Neuronal stem cell (in vitro differentiated cells): ENCODE results near the gene PARN.
"Not testable (repeated sequence)": the region's sequence is repeated elsewhere in the genome, so short reads cannot be mapped to it uniquely, and the experiment has no call there.

ENCODE experiments used
- DNase-seq: peaks from one replicate; pipeline ENCODE4 v3.0.0-alpha.2; 2013; ENCODE audit warnings: low spot score
- H2AFZ ChIP-seq: one replicate; pipeline ENCODE4 v1.6.1; 2013; ENCODE audit warnings: mild to moderate bottlenecking, low read length, inconsistent platforms
- H2AK5ac ChIP-seq: 2 replicates; pipeline ENCODE4 v1.6.1; 2013; ENCODE audit warnings: low read depth, mild to moderate bottlenecking, inconsistent platforms, low read length, moderate library complexity, mixed read lengths
- H2BK120ac ChIP-seq: 2 replicates; pipeline ENCODE4 v1.6.1; 2013; ENCODE audit warnings: low read depth, mild to moderate bottlenecking, inconsistent platforms, low read length, moderate library complexity, mixed read lengths
- H2BK12ac ChIP-seq: one replicate; pipeline ENCODE4 v1.6.1; 2013; ENCODE audit warnings: low read length, inconsistent platforms
- H2BK15ac ChIP-seq: 2 replicates; pipeline ENCODE4 v1.6.1; 2013; ENCODE audit warnings: mild to moderate bottlenecking, low read length, inconsistent platforms, mixed read lengths
- H2BK5ac ChIP-seq: one replicate; pipeline ENCODE4 v1.6.1; 2013; ENCODE audit warnings: inconsistent platforms, mild to moderate bottlenecking, low read length, moderate library complexity
- H3K14ac ChIP-seq: one replicate; pipeline ENCODE4 v1.6.1; 2013; ENCODE audit warnings: low read length, inconsistent platforms
- H3K18ac ChIP-seq: 2 replicates; pipeline ENCODE4 v1.6.1; 2013; ENCODE audit warnings: low read length, inconsistent platforms
- H3K23ac ChIP-seq: 2 replicates; pipeline ENCODE4 v1.6.1; 2013; ENCODE audit warnings: low read depth, mild to moderate bottlenecking, mixed read lengths, low read length, inconsistent platforms; ENCODE audit not compliant: poor library complexity
- H3K27ac ChIP-seq: replicated peaks from 3 replicates; pipeline ENCODE4 v1.5.1; 2013; ENCODE audit warnings: low read length, inconsistent platforms
- H3K27me3 ChIP-seq, 3 experiments: 2 replicates each; pipeline ENCODE4 v1.6.1; 2013; ENCODE audit warnings: low read length in 3 of 3, mild to moderate bottlenecking in 2 of 3, inconsistent platforms in 1 of 3, low read depth in 1 of 3, mixed read lengths in 1 of 3, moderate library complexity in 1 of 3; ENCODE audit not compliant: control insufficient read depth in 3 of 3, insufficient read depth in 3 of 3
- H3K36me3 ChIP-seq, 2 donors: replicated peaks in 1 of 2; 2 replicates each; pipeline ENCODE4 v1.6.1; 2013; ENCODE audit warnings: low read length in 2 of 2; ENCODE audit not compliant: control insufficient read depth in 2 of 2, insufficient read depth in 2 of 2
- H3K4ac ChIP-seq: 2 replicates; pipeline ENCODE4 v1.6.1; 2013; ENCODE audit warnings: inconsistent platforms, mild to moderate bottlenecking, low read length, moderate library complexity
- H3K4me1 ChIP-seq, 2 donors: 1 replicate in 1 of 2; 2 replicates in 1 of 2; pipeline ENCODE4 v1.6.1; 2013; ENCODE audit warnings: low read length in 2 of 2, low read depth in 1 of 2; ENCODE audit not compliant: control insufficient read depth in 2 of 2, insufficient read depth in 1 of 2
- H3K4me2 ChIP-seq: one replicate; pipeline ENCODE4 v1.6.1; 2013; ENCODE audit warnings: mild to moderate bottlenecking, low read length, inconsistent platforms; ENCODE audit not compliant: insufficient read depth, poor library complexity, severe bottlenecking
- H3K4me3 ChIP-seq, 2 donors: 2 replicates each; pipeline ENCODE4 v1.5.1; 2013; ENCODE audit warnings: low read length in 2 of 2, mild to moderate bottlenecking in 2 of 2, inconsistent platforms in 1 of 2, moderate library complexity in 1 of 2
- H3K79me1 ChIP-seq: one replicate; pipeline ENCODE4 v1.6.1; 2013; ENCODE audit warnings: low read depth, mild to moderate bottlenecking, inconsistent platforms, low read length, moderate library complexity
- H3K9ac ChIP-seq: one replicate; pipeline ENCODE4 v1.6.1; 2013; ENCODE audit warnings: mild to moderate bottlenecking, low read depth, low read length, inconsistent platforms; ENCODE audit not compliant: poor library complexity
- H3K9me3 ChIP-seq, 2 donors: replicated peaks in 1 of 2; 2 replicates each; pipeline versions ENCODE3 to v1.6.1; 2013; ENCODE audit warnings: low read length in 2 of 2, mild to moderate bottlenecking in 2 of 2, inconsistent platforms in 1 of 2, low read depth in 1 of 2, mixed read lengths in 1 of 2, moderate library complexity in 1 of 2; ENCODE audit not compliant: control insufficient read depth in 2 of 2, insufficient read depth in 1 of 2
- H4K8ac ChIP-seq: one replicate; pipeline ENCODE4 v1.6.1; 2013; ENCODE audit warnings: low read depth, mild to moderate bottlenecking, inconsistent platforms, low read length, moderate library complexity
- H4K91ac ChIP-seq: one replicate; pipeline ENCODE4 v1.6.1; 2013; ENCODE audit warnings: low read length, low read depth, mild to moderate bottlenecking, inconsistent platforms; ENCODE audit not compliant: poor library complexity
- WGBS, 2 donors: extraction: QIAGEN DNeasy Blood & Tissue Kit; methylation state at CpG; one replicate each; pipeline ENCODE4 v1.1.7; 2013; ENCODE audit warnings: missing lambda C conversion rate in 2 of 2, mixed read lengths in 1 of 2; ENCODE audit not compliant: insufficient read length in 2 of 2, insufficient replicate concordance in 1 of 2; ENCODE audit errors: extremely low coverage in 2 of 2; 5-methylcytosine and 5-hydroxymethylcytosine counted together

PARN gene

GRCh38 chr16:14402114-14403000 is 227.7 kb downstream of the PARN start:
- not testable (repeated sequence) for H2BK5ac ChIP-seq, H3K4me1 ChIP-seq, H3K4me3 ChIP-seq, H4K8ac ChIP-seq, H4K91ac ChIP-seq, H3K36me3 ChIP-seq, H3K23ac ChIP-seq, H3K18ac ChIP-seq, H3K14ac ChIP-seq, H2BK15ac ChIP-seq, H2BK12ac ChIP-seq, DNase-seq, H3K4ac ChIP-seq, H2BK120ac ChIP-seq, H2AK5ac ChIP-seq, H3K27me3 ChIP-seq, H3K79me1 ChIP-seq, H3K27ac ChIP-seq, H3K4me2 ChIP-seq, H3K9me3 ChIP-seq, H3K9ac ChIP-seq
- no CpG with 5 or more reads among the region's 15 CpGs for WGBS, 2 donors
- peak overlapping the region; percentile 66 for H2AFZ ChIP-seq

DNA sequence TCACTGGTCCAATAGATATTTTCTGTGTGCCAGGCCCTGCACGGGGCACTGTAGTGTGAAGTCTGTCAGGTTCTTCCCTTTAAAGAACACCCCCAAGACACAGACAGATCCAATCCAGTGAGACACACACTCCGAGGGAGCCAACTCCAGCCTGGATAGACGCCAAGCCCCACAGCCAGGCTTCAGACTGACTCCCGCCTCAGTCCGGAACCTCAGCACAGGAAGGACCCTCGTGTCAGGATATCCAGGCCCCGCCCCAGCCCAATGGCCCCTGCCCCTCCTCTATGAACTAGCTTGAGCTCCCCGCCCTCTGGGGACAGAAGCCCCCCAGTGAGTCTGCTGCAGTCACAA is 228.4 kb downstream of the PARN start:
- H3K18ac ChIP-seq, DNase-seq, H3K27me3 ChIP-seq, H2BK5ac ChIP-seq, H3K79me1 ChIP-seq, H3K9ac ChIP-seq, H3K4me2 ChIP-seq, H2BK12ac ChIP-seq, H2AK5ac ChIP-seq, H3K14ac ChIP-seq, H3K36me3 ChIP-seq, H2BK120ac ChIP-seq, H3K23ac ChIP-seq, H3K4me3 ChIP-seq, H3K27ac ChIP-seq, H2BK15ac ChIP-seq, H4K8ac ChIP-seq, H4K91ac ChIP-seq, H3K4ac ChIP-seq, H3K4me1 ChIP-seq, H3K9me3 ChIP-seq: not testable (repeated sequence)
- peak overlapping the region; percentile 66 for H2AFZ ChIP-seq
- WGBS, 2 donors = no CpG with 5 or more reads among the region's 8 CpGs

- not testable (repeated sequence) for H3K9ac ChIP-seq, H3K23ac ChIP-seq, DNase-seq, H2AK5ac ChIP-seq, H2BK5ac ChIP-seq, H4K91ac ChIP-seq, H3K27ac ChIP-seq, H3K14ac ChIP-seq, H3K4me3 ChIP-seq, H2BK15ac ChIP-seq, H3K4me1 ChIP-seq, H3K4me2 ChIP-seq, H4K8ac ChIP-seq, H3K4ac ChIP-seq, H3K79me1 ChIP-seq, H2BK12ac ChIP-seq, H3K27me3 ChIP-seq, H2BK120ac ChIP-seq, H3K36me3 ChIP-seq, H3K9me3 ChIP-seq
- peak overlapping the region; percentile 66 for H2AFZ ChIP-seq
- no CpG with 5 or more reads among the region's 12 CpGs for WGBS, 2 donors
- H3K18ac ChIP-seq = peak overlapping the region; percentile 15
These were observed 228.9 kb downstream of the PARN start for GRCh38 chr16:14400978-14401710.

- Histone ChIP-seq H3K9ac (no peak overlapping the region), H2BK5ac (no peak overlapping the region), H2BK12ac (no peak overlapping the region), H3K4me3 (no peak overlapping the region), H2BK120ac (no peak overlapping the region), H3K14ac (no peak overlapping the region), H3K79me1 (no peaks in the 10 kb centered on the region), H3K4me2 (no peak overlapping the region), H3K4me1 (peaks cover 0 to 6% of the 10 kb centered on the region in 2 donors), H3K36me3 (no peaks in the 10 kb centered on the region), H3K27ac (no peak overlapping the region), H2BK15ac (no peak overlapping the region), H2AK5ac (no peak overlapping the region), H3K27me3 (no peaks in the 10 kb centered on the region), H3K23ac (no peak overlapping the region), H3K4ac (no peak overlapping the region), H3K18ac (no peak overlapping the region), H4K8ac (no peak overlapping the region), H3K9me3 (no peaks in the 10 kb centered on the region), H4K91ac (no peak overlapping the region), H2AFZ (peak overlapping the region; percentile 79)
- no CpG with 5 or more reads among the region's 23 CpGs for WGBS, 2 donors
- DNase-seq = no peak
These were observed 229.6 kb downstream of the PARN start for GRCh38 chr16:14400285-14400977.
